GM12864 (cell line): Measurements from ENCODE around the gene TMEM245.

Experiments
- DNase-seq: peaks from one replicate; pipeline ENCODE4 v3.0.0-alpha.2; 2011; ENCODE audit warnings: low read depth
- H3K4me3 ChIP-seq: 2 replicates; pipeline ENCODE4 v1.5.1; 2011; ENCODE audit warnings: mild to moderate bottlenecking, low read depth, low read length, control low read depth
- CTCF ChIP-seq: IDR thresholded peaks from 2 replicates; pipeline ENCODE4 v1.5.1; 2011; ENCODE audit warnings: low read depth, mild to moderate bottlenecking, moderate library complexity, low read length, control low read depth, inconsistent platforms; ENCODE audit errors: missing control alignments

Gene TMEM245

GRCh38 chr9:108997112-108997511, 122.6 kb downstream of the TMEM245 start:
- H3K4me3 ChIP-seq = no peak overlapping the region
- no peak for DNase-seq
- TF ChIP-seq CTCF = no peak

- DNase-seq = no peak
- no peak for TF ChIP-seq CTCF
- no peak overlapping the region for H3K4me3 ChIP-seq
These were observed 123.1 kb downstream of the TMEM245 start for GRCh38 chr9:108996643-108997042.

- DNase-seq = no peak
- no peak for TF ChIP-seq CTCF
- H3K4me3 ChIP-seq = no peak overlapping the region
These were observed 125.1 kb downstream of the TMEM245 start for GRCh38 chr9:108994695-108995094.

- TF ChIP-seq CTCF = no peak
- DNase-seq = no peak
- H3K4me3 ChIP-seq = no peak overlapping the region
These were observed 128.3 kb downstream of the TMEM245 start for GRCh38 chr9:108991479-108991878.

GRCh38 chr9:108983885-108984284, 135.9 kb downstream of the TMEM245 start:
- TF ChIP-seq CTCF = no peak
- no peak overlapping the region for H3K4me3 ChIP-seq
- no peak for DNase-seq

GRCh38 chr9:108980893-108981292, 138.9 kb downstream of the TMEM245 start:
- no peak for DNase-seq
- no peak overlapping the region for H3K4me3 ChIP-seq
- TF ChIP-seq CTCF = no peak

- no peak overlapping the region for H3K4me3 ChIP-seq
- no peak for DNase-seq
- TF ChIP-seq CTCF = no peak
These were observed 141.5 kb downstream of the TMEM245 start for GRCh38 chr9:108978205-108978604.
